ENCODE data around the gene SDHA. TPM values are rescaled to one million over a fixed set of nuclear protein-coding genes. Genes with fewer than 3 reads are reported as not detected.

The SDHA gene
- polyA plus RNA-seq, 1 donor from 2014 or later, result 70.4 TPM

GRCh38 chr5:169728-170094 is 48.4 kb upstream of the SDHA start:
- Histone ChIP-seq H3F3A (ENCODE audit: insufficient read depth, low read length, poor library complexity, severe bottlenecking) (no peaks in the 10 kb centered on the region), H3K9me2 (ENCODE audit: insufficient read depth, low read length) (no peaks in the 10 kb centered on the region), H2AFZ (ENCODE audit: low read depth, low read length) (no peak overlapping the region), H3K79me2 (replicated peaks; ENCODE audit: insufficient read depth, low read length) (no peaks in the 10 kb centered on the region), H3K9me3 (ENCODE audit: low read length) (no peaks in the 10 kb centered on the region), H3K36me3 (ENCODE audit: insufficient read depth, low read length) (no peaks in the 10 kb centered on the region), H3K4me2 (ENCODE audit: low read length) (no peak overlapping the region), H4K20me1 (ENCODE audit: insufficient read depth) (no peaks in the 10 kb centered on the region), H3K27ac (ENCODE audit: low read length) (no peak overlapping the region), H3K4me3 (ENCODE audit: low read length) (no peak overlapping the region), H3K9ac (ENCODE audit: low read length) (no peak overlapping the region), H3K27me3 (ENCODE audit: insufficient read depth, low read depth, low read length) (no peaks in the 10 kb centered on the region)
- no peak for TF ChIP-seq EZH2 (IDR thresholded peaks at IDR 0.05; ENCODE audit: borderline replicate concordance, insufficient read depth, low read length, poor library complexity, severe bottlenecking)
- TF ChIP-seq CTCF (IDR thresholded peaks at IDR 0.05; ENCODE audit: poor library complexity, severe bottlenecking), result no peak
- no peak for TF ChIP-seq MXI1 (conservative IDR thresholded peaks at IDR 0.05; ENCODE audit: poor library complexity, severe bottlenecking)
- no peak for TF ChIP-seq TAF1 (IDR thresholded peaks at IDR 0.05; ENCODE audit: low read depth)
- no peak for TF ChIP-seq EP300 (conservative IDR thresholded peaks at IDR 0.05; ENCODE audit: poor library complexity, severe bottlenecking)
- TF ChIP-seq SMC3 (conservative IDR thresholded peaks at IDR 0.05; ENCODE audit: poor library complexity), result no peak

- Histone ChIP-seq H3K79me2 (replicated peaks; ENCODE audit: insufficient read depth, low read length) (no peaks in the 10 kb centered on the region), H3K4me3 (ENCODE audit: low read length) (no peak overlapping the region), H3K9me2 (ENCODE audit: insufficient read depth, low read length) (no peaks in the 10 kb centered on the region), H3F3A (ENCODE audit: insufficient read depth, low read length, poor library complexity, severe bottlenecking) (no peaks in the 10 kb centered on the region), H3K27me3 (ENCODE audit: insufficient read depth, low read depth, low read length) (no peaks in the 10 kb centered on the region), H2AFZ (ENCODE audit: low read depth, low read length) (no peak overlapping the region), H3K9me3 (ENCODE audit: low read length) (no peaks in the 10 kb centered on the region), H3K27ac (ENCODE audit: low read length) (no peak overlapping the region), H4K20me1 (ENCODE audit: insufficient read depth) (no peaks in the 10 kb centered on the region), H3K9ac (ENCODE audit: low read length) (no peak overlapping the region), H3K4me2 (ENCODE audit: low read length) (no peak overlapping the region), H3K36me3 (ENCODE audit: insufficient read depth, low read length) (no peaks in the 10 kb centered on the region)
- TF ChIP-seq EZH2 (IDR thresholded peaks at IDR 0.05; ENCODE audit: borderline replicate concordance, insufficient read depth, low read length, poor library complexity, severe bottlenecking), result no peak
- no peak for TF ChIP-seq MXI1 (conservative IDR thresholded peaks at IDR 0.05; ENCODE audit: poor library complexity, severe bottlenecking)
- TF ChIP-seq EP300 (conservative IDR thresholded peaks at IDR 0.05; ENCODE audit: poor library complexity, severe bottlenecking), result no peak
- TF ChIP-seq TAF1 (IDR thresholded peaks at IDR 0.05; ENCODE audit: low read depth), result no peak
- no peak for TF ChIP-seq POLR2AphosphoS5 (IDR thresholded peaks at IDR 0.05)
These were observed 46.9 kb upstream of the SDHA start for GRCh38 chr5:170971-171800.

GRCh38 chr5:171801-172331 is 46.3 kb upstream of the SDHA start:
- Histone ChIP-seq H3K27me3 (ENCODE audit: insufficient read depth, low read depth, low read length) (no peaks in the 10 kb centered on the region), H2AFZ (ENCODE audit: low read depth, low read length) (no peak overlapping the region), H3K4me2 (ENCODE audit: low read length) (no peak overlapping the region), H3K9me3 (ENCODE audit: low read length) (no peaks in the 10 kb centered on the region), H3K9ac (ENCODE audit: low read length) (no peak overlapping the region), H3K27ac (ENCODE audit: low read length) (no peak overlapping the region), H3K4me3 (ENCODE audit: low read length) (no peak overlapping the region), H3K36me3 (ENCODE audit: insufficient read depth, low read length) (no peaks in the 10 kb centered on the region), H3F3A (ENCODE audit: insufficient read depth, low read length, poor library complexity, severe bottlenecking) (no peaks in the 10 kb centered on the region), H4K20me1 (ENCODE audit: insufficient read depth) (no peaks in the 10 kb centered on the region), H3K79me2 (replicated peaks; ENCODE audit: insufficient read depth, low read length) (no peaks in the 10 kb centered on the region), H3K9me2 (ENCODE audit: insufficient read depth, low read length) (no peaks in the 10 kb centered on the region)
- TF ChIP-seq CTCF (IDR thresholded peaks at IDR 0.05; ENCODE audit: poor library complexity, severe bottlenecking), result no peak
- TF ChIP-seq POLR2AphosphoS5 (IDR thresholded peaks at IDR 0.05), result no peak
- no peak for TF ChIP-seq EP300 (conservative IDR thresholded peaks at IDR 0.05; ENCODE audit: poor library complexity, severe bottlenecking)
- no peak for TF ChIP-seq SMC3 (conservative IDR thresholded peaks at IDR 0.05; ENCODE audit: poor library complexity)

All from neural cell (in vitro differentiated cells).